KMS-11 (cell line): Measurements from ENCODE around the gene MYADML2.

ENCODE experiments used
- H2AFZ ChIP-seq: fragments of 200-600 bp; sonication (generic); 2 replicates; pipeline ENCODE4 v1.6.1; 2016; ENCODE audit warnings: antibody characterized with exemption, mixed run types, low read depth
- H3K27ac ChIP-seq: fragments of 200-600 bp; sonication (generic); 2 replicates; pipeline ENCODE4 v1.6.1; 2016; ENCODE audit warnings: mild to moderate bottlenecking, mixed run types
- H3K27me3 ChIP-seq: fragments of 200-600 bp; sonication (generic); 2 replicates; pipeline ENCODE4 v1.6.1; 2017; ENCODE audit warnings: mild to moderate bottlenecking, low read depth, mixed run types, moderate library complexity; ENCODE audit not compliant: insufficient read depth
- H3K36me3 ChIP-seq: fragments of 200-600 bp; sonication (generic); 2 replicates; pipeline ENCODE4 v1.6.1; 2017; ENCODE audit warnings: mild to moderate bottlenecking, mixed run types; ENCODE audit not compliant: insufficient read depth
- H3K4me1 ChIP-seq: fragments of 200-600 bp; sonication (generic); 2 replicates; pipeline ENCODE4 v1.6.1; 2016; ENCODE audit warnings: mild to moderate bottlenecking, low read depth, mixed run types; ENCODE audit not compliant: poor library complexity, severe bottlenecking
- H3K4me2 ChIP-seq: fragments of 200-600 bp; sonication (generic); 2 replicates; pipeline ENCODE4 v1.7.0; 2016; ENCODE audit warnings: mild to moderate bottlenecking, mixed run types
- H3K4me3 ChIP-seq: fragments of 200-600 bp; sonication (generic); IDR thresholded peaks from 2 replicates; pipeline ENCODE4 v1.6.1; 2017; ENCODE audit warnings: low read depth, low read length, mixed read lengths; ENCODE audit not compliant: insufficient read depth
- H3K79me2 ChIP-seq: fragments of 200-600 bp; sonication (generic); 2 replicates; pipeline ENCODE4 v1.6.1; 2016; ENCODE audit warnings: low read depth, mixed run types; ENCODE audit not compliant: insufficient read depth
- H3K9ac ChIP-seq: fragments of 200-600 bp; sonication (generic); 2 replicates; pipeline ENCODE4 v1.6.1; 2016; ENCODE audit warnings: mild to moderate bottlenecking, mixed run types
- H4K20me1 ChIP-seq: fragments of 200-600 bp; sonication (generic); 2 replicates; pipeline ENCODE4 v1.6.1; 2016; ENCODE audit warnings: mild to moderate bottlenecking, mixed run types; ENCODE audit not compliant: insufficient read depth
- TF ChIP-seq, protein P1 (sequence below): fragments of 200-600 bp; sonication (generic); conservative IDR thresholded peaks from 2 replicates; pipeline ENCODE4 v1.6.1; 2017; ENCODE audit warnings: low read depth, mild to moderate bottlenecking, antibody characterized with exemption, low read length, moderate library complexity, mixed read lengths

Gene MYADML2

DNA sequence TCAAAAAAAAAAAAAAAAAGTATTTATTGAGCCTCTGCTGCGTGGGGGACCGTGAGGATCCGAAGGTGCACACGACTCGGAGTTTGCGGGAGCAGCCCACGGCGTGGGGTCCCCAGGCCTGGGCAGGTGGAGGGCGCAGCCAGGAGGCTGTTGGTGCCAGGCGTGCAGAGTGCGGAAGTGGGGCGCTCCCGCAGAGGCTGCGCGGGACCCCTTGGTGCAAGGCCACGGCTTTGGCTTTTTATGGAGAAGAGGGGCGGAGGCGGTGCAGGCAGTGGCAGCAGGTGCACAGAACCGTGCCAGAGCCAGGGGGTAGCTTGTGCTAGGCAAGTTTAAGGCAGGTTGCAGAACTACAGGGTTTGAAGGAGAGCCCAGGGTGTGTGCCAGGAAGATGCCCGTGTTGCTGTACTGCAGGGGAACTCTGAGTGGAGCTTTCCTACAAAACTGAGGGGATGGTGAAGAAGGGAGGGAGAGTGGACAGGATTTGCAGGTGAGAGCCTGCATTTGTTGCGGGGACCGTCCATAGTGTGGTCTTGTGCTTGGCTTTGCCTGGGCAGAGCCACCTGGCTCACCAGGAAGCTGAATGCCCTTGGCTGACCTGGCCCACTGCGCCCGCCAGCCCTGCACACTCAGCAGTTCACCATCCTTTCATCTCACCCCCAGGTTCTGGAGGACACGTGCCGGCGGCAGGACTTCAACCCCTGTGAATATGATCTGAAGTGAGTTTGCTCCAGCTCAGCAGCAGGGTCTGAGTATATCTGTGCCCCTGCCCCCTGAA lies 31.7 kb upstream of the MYADML2 start:
- TF ChIP-seq, protein P1, sequence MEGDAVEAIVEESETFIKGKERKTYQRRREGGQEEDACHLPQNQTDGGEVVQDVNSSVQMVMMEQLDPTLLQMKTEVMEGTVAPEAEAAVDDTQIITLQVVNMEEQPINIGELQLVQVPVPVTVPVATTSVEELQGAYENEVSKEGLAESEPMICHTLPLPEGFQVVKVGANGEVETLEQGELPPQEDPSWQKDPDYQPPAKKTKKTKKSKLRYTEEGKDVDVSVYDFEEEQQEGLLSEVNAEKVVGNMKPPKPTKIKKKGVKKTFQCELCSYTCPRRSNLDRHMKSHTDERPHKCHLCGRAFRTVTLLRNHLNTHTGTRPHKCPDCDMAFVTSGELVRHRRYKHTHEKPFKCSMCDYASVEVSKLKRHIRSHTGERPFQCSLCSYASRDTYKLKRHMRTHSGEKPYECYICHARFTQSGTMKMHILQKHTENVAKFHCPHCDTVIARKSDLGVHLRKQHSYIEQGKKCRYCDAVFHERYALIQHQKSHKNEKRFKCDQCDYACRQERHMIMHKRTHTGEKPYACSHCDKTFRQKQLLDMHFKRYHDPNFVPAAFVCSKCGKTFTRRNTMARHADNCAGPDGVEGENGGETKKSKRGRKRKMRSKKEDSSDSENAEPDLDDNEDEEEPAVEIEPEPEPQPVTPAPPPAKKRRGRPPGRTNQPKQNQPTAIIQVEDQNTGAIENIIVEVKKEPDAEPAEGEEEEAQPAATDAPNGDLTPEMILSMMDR, result no peak
- Histone ChIP-seq H4K20me1 (no peaks in the 10 kb centered on the region), H3K36me3 (no peaks in the 10 kb centered on the region), H3K9ac (peak overlapping the region; percentile 95; the same call in 1 of the 2 replicates), H3K4me2 (peak overlapping the region; percentile 99), H3K4me1 (peaks cover 47% of the 10 kb centered on the region), H3K79me2 (no peaks in the 10 kb centered on the region), H2AFZ (no peak overlapping the region; the same call in 1 of the 2 replicates), H3K4me3 (no peak overlapping the region), H3K27ac (no peak overlapping the region; the same call in 1 of the 2 replicates), H3K27me3 (peaks cover 13% of the 10 kb centered on the region; the same call in 1 of the 2 replicates)

DNA sequence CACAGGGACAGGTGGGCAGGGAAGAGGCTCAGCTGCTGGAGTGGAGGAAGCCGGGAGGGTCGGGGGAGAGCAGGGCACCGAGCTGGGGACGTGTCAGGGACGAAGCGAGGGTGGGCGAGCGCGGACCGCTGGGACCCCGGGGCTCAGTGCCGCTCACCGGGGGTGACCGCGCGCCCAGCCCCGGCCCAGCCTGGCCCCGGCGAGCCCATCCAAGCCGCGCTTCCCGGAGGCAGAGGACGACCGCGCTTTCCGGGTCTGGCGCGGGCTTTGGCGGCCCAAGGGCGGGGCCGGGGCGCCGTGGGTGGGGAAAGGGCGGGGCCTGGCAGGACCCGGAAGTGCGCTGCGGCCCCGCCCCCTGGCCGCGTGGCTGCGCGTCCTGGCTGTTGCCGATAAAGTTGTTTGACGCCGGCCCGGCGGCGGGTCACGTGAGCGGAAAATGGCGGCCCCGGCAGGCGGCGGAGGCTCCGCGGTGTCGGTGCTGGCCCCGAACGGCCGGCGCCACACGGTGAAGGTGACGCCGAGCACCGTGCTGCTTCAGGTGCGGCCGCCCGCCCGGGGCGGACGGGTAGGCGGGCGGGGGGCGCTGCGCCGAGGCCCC lies 30.3 kb upstream of the MYADML2 start, which contains the start of gene ASPSCR1:
Gene ASPSCR1, plus strand, starts transcription at position 419 of the 598 bp plus-strand sequence. Its CDS starts 18 bp downstream, at position 437.
- TF ChIP-seq, protein P1, result no peak

DNA sequence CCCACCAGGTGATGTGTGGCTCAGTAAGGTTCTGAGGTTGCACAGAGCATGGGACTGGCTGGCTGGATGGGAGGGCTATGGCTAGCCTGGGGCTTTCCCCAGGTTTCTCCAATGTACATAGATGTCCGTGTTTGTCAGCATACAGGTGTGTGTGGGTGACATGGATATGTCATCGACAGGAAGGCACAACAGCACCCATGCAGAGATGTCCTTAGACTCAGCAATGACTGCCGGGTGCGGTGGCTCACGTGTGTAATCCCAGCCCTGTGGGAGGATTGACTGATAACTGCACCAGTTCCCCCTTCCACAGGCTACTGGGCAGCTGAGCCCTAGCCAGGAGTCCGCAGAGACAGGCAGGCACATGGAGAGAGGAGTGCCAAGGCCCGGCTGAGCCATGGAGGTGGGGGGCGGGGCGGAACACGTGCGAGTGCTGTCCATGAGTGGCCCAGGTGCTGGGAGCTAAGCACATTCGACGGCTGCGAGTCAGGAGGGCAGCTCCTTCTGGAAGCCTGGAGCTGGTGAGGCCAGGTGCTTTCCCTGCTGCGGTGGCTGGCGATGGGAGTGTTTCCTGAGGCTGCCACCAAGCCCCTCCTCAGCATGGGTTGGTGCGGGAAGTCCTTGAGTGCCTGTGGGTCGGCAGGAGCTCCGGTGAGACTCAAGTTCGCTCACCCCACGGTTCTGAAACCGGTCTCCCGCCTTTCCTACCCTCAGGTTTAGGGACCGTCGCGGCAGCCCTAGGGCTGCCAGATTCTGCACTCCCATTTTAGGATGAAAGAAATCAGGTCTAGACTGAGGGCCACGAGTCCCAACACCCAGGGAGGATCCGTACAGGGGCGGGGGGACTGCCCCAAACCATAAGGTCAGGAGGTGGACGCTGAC lies 29.5 kb upstream of the MYADML2 start:
- TF ChIP-seq, protein P1, result no peak
- no peaks in the 10 kb centered on the region for H4K20me1 ChIP-seq
- H3K9ac ChIP-seq, result peak overlapping the region; percentile 95
- H2AFZ ChIP-seq, result peak overlapping the region; percentile 95
- peak overlapping the region; percentile 95 for H3K4me2 ChIP-seq
- no peak overlapping the region for H3K4me3 ChIP-seq
- H3K4me1 ChIP-seq, result peaks cover 46% of the 10 kb centered on the region
- H3K27ac ChIP-seq, result peak overlapping the region; percentile 87
- peaks cover 19% of the 10 kb centered on the region; the same call in 1 of the 2 replicates for H3K27me3 ChIP-seq
- H3K36me3 ChIP-seq, result no peaks in the 10 kb centered on the region
- no peaks in the 10 kb centered on the region for H3K79me2 ChIP-seq

More for the DNA sequence above, 30.3 kb upstream of the MYADML2 start, which contains the start of gene ASPSCR1:
- peaks cover 19% of the 10 kb centered on the region; the same call in 1 of the 2 replicates for H3K27me3 ChIP-seq
- H3K4me2 ChIP-seq, result peak within 1 kb of the TSS; percentile 99
- no peaks in the 10 kb centered on the region for H3K36me3 ChIP-seq
- H3K79me2 ChIP-seq, result no peaks in the 10 kb centered on the region
- peak within 1 kb of the TSS; percentile 87 for H3K27ac ChIP-seq
- peak within 1 kb of the TSS; percentile 95 for H2AFZ ChIP-seq
- H3K4me1 ChIP-seq, result peaks cover 47% of the 10 kb centered on the region
- no peaks in the 10 kb centered on the region for H4K20me1 ChIP-seq
- no peak within 1 kb of the TSS for H3K4me3 ChIP-seq
- H3K9ac ChIP-seq, result peak within 1 kb of the TSS; percentile 95

DNA sequence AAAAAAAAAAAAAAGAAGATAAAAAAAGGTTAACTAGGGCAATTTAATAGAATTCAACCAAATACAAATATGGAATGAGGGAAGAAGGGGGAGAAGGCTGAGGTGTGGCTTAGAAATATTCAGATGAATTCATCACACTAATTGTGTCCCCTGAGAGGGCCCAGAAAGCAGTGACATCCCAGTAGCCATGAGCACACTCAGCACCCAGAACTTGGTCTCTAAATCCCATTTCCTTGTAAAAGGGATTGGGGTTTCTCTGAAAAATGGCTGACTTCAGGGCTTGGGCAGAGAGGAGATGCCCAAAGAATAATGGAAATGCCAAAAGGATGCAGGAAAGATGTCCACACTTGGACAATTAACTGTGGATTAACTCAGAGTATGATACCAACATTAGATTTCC lies 26.4 kb upstream of the MYADML2 start:
- no peak overlapping the region for H3K4me3 ChIP-seq
- TF ChIP-seq, protein P1, result no peak

More for the DNA sequence above, 26.4 kb upstream of the MYADML2 start:
- Histone ChIP-seq H3K27ac (no peak overlapping the region), H3K36me3 (no peaks in the 10 kb centered on the region), H3K4me2 (no peak overlapping the region), H3K27me3 (peaks cover 19% of the 10 kb centered on the region; the same call in 1 of the 2 replicates), H3K4me1 (peaks cover 15% of the 10 kb centered on the region), H4K20me1 (no peaks in the 10 kb centered on the region), H2AFZ (no peak overlapping the region), H3K79me2 (no peaks in the 10 kb centered on the region), H3K9ac (no peak overlapping the region)
